ENCODE results near the gene SPTLC2. TPM values are rescaled to one million over a fixed set of nuclear protein-coding genes. Genes with fewer than 3 reads are reported as not detected.

Gene SPTLC2
- total and polyA plus RNA-seq, 2 of the 8 experiments (the other 6 are each of a cell fraction or from before 2014, with no cell fraction given), result 8.9 to 35.1 TPM

DNA sequence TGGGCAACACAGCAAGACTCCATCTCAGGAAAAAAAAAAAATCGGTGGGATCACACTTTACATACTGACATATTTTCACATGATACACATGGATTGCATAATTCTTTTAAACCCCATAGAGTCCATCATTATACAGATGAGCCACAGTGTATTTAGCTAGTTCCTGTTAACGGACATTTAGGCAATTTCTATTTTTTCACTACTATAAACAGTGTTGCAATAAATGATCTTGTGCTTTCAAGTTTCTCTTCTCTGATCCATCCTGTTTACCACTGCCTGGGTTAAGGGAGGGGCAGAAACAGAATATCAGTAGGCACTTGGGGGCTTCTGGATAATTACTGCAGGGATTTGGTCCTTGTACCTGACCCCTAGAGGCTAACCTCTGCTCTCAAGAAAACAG, 43.4 kb upstream of the SPTLC2 start:
- CTCF ChIA-PET (ENCODE audit: partially characterized antibody), result interaction anchor here (2.6 kb wide), 1 partner anchor 25 kb away, joined by 8 read pairs; no protein-coding TSS in a partner anchor
- Histone ChIP-seq H4K91ac (replicated peaks; ENCODE audit: insufficient read length, low read length) (no peak overlapping the region), H3K9me3 (ENCODE audit: insufficient read depth in 2 of 2, low read depth in 1 of 2, low read length in 1 of 2) (no peaks in the 10 kb centered on the region), H3K18ac (ENCODE audit: extremely low read depth, low read length) (no peak overlapping the region), H4K8ac (ENCODE audit: extremely low read depth, insufficient read depth, low read length) (no peak overlapping the region), H3K14ac (ENCODE audit: insufficient read length) (no peak overlapping the region), H3K9ac (replicated peaks in 1 of 4; ENCODE audit: extremely low read depth in 1 of 4, low read depth in 3 of 4, low read length in 3 of 4) (no peak overlapping the region), H2AK5ac (ENCODE audit: low read depth, low read length) (no peak overlapping the region), H2BK12ac (ENCODE audit: low read depth, low read length) (no peak overlapping the region), H2BK20ac (ENCODE audit: low read length) (no peak overlapping the region), H3K4me1 (replicated peaks in 1 of 4; ENCODE audit: control insufficient read depth in 3 of 4, insufficient read depth in 4 of 4, low read length in 3 of 4) (peaks cover under 1 to 4% (median 2%) of the 10 kb centered on the region in 4 experiments; a peak in 5 of 7 replicates), H2AFZ (ENCODE audit: low read length) (no peak overlapping the region), H3K79me1 (ENCODE audit: low read depth, low read length) (no peaks in the 10 kb centered on the region), H3K4ac (replicated peaks; ENCODE audit: insufficient read length, low read depth, low read length) (no peak overlapping the region), H2BK15ac (ENCODE audit: low read length) (no peak overlapping the region), H3K79me2 (ENCODE audit: control insufficient read depth in 1 of 2, insufficient read depth in 2 of 2, low read length in 2 of 2) (no peaks in the 10 kb centered on the region), H3K23ac (ENCODE audit: insufficient read length) (no peak overlapping the region), H3K27ac (ENCODE audit: low read depth, low read length) (no peak overlapping the region), H4K5ac (ENCODE audit: insufficient read length, low read depth, low read length) (no peak overlapping the region), H3K56ac (replicated peaks; ENCODE audit: insufficient read length, low read depth, low read length) (no peak overlapping the region), H3K23me2 (ENCODE audit: low read depth, low read length) (no peaks in the 10 kb centered on the region; the same call in 1 of the 2 replicates), H3K4me2 (ENCODE audit: insufficient read depth in 1 of 2, low read depth in 2 of 2, low read length in 2 of 2) (no peak overlapping the region), H2BK120ac (replicated peaks; ENCODE audit: low read depth, low read length) (no peak overlapping the region), H3K4me3 (ENCODE audit: extremely low read depth in 1 of 4, insufficient read depth in 2 of 4, low read depth in 3 of 4, low read length in 4 of 4) (no peak overlapping the region), H4K20me1 (replicated peaks in 1 of 2; ENCODE audit: control insufficient read depth in 1 of 2, insufficient read depth in 2 of 2, low read length in 2 of 2) (no peaks in the 10 kb centered on the region), H2BK5ac (ENCODE audit: low read depth, low read length) (no peak overlapping the region), H3K36me3 (ENCODE audit: control insufficient read depth in 2 of 4, insufficient read depth in 4 of 4, low read length in 3 of 4) (no peaks in the 10 kb centered on the region), H3K27me3 (replicated peaks in 1 of 4; ENCODE audit: control insufficient read depth in 3 of 4, extremely low read depth in 1 of 4, insufficient read depth in 3 of 4, low read length in 3 of 4) (no peaks in the 10 kb centered on the region)
- POLR2A ChIA-PET (ENCODE audit: partially characterized antibody), result interaction anchor here (1.0 kb wide), 1 partner anchor 141 kb away, joined by 4 read pairs; the partner anchor contains the start of gene ADCK1
- FAIRE-seq (no peak), DNase-seq (ENCODE audit: low read depth in 1 of 2, low spot score in 2 of 2) (no peak)
- 98% methylated on average over 2 of the region's 2 CpGs; no CpG with 5 or more reads in 1 of the 2 experiments for WGBS, 2 experiments (ENCODE audit: extremely low coverage in 1 of 2, insufficient coverage in 1 of 2, insufficient read length in 1 of 2, insufficient replicate concordance in 2 of 2, low coverage in 1 of 2, low lambda C conversion rate in 2 of 2, missing lambda C conversion rate in 1 of 2)
- TF ChIP-seq RBBP5 (IDR thresholded peaks at IDR 0.05; ENCODE audit: borderline replicate concordance, low read depth, low read length) (no peak), RAD21 (IDR thresholded peaks at IDR 0.05 in 1 of 2, conservative IDR thresholded peaks at IDR 0.05 in 1 of 2; ENCODE audit: low read depth in 2 of 2, low read length in 2 of 2) (no peak), TCF12 (IDR thresholded peaks at IDR 0.05; ENCODE audit: low read depth, low read length) (no peak), GTF2F1 (IDR thresholded peaks at IDR 0.05; ENCODE audit: borderline replicate concordance, low read depth, low read length) (no peak), POU5F1 (IDR thresholded peaks at IDR 0.05; ENCODE audit: low read depth, low read length) (no peak), CEBPB (IDR thresholded peaks at IDR 0.05; ENCODE audit: low read depth, low read length) (no peak), SIX5 (IDR thresholded peaks at IDR 0.05; ENCODE audit: low read depth, low read length) (no peak)
- TF ChIP-seq, protein P1, sequence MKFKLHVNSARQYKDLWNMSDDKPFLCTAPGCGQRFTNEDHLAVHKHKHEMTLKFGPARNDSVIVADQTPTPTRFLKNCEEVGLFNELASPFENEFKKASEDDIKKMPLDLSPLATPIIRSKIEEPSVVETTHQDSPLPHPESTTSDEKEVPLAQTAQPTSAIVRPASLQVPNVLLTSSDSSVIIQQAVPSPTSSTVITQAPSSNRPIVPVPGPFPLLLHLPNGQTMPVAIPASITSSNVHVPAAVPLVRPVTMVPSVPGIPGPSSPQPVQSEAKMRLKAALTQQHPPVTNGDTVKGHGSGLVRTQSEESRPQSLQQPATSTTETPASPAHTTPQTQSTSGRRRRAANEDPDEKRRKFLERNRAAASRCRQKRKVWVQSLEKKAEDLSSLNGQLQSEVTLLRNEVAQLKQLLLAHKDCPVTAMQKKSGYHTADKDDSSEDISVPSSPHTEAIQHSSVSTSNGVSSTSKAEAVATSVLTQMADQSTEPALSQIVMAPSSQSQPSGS (IDR thresholded peaks at IDR 0.05; ENCODE audit: low read length), result no peak
- TF ChIP-seq, protein P2, sequence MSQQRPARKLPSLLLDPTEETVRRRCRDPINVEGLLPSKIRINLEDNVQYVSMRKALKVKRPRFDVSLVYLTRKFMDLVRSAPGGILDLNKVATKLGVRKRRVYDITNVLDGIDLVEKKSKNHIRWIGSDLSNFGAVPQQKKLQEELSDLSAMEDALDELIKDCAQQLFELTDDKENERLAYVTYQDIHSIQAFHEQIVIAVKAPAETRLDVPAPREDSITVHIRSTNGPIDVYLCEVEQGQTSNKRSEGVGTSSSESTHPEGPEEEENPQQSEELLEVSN (IDR thresholded peaks at IDR 0.05), result no peak
